HG03469 (cell line): ENCODE data around the gene GALNT14.
"Not testable (repeated sequence)": the region's sequence is repeated elsewhere in the genome, so short reads cannot be mapped to it uniquely, and the experiment has no call there.

Source experiments
- ATAC-seq: cut with Tn5 transposase; IDR thresholded peaks from one replicate; pipeline ENCODE4 v1.9.1; 2021; ENCODE audit warnings: mild to moderate bottlenecking, moderate library complexity, moderate number of reproducible peaks; ENCODE audit not compliant: unreplicated experiment

Gene GALNT14

GRCh38 chr2:31138037-31138962 is at the start of gene GALNT14:
TSS of gene GALNT14 (minus strand) at chr2:31138440. CDS start at chr2:31138086, 354 bp downstream.
- no peak for ATAC-seq

- no peak for ATAC-seq
These were observed 48.9 kb upstream of the GALNT14 start for GRCh38 chr2:31187166-31187565.

- not testable (repeated sequence) for ATAC-seq
These were observed 45.7 kb upstream of the GALNT14 start for GRCh38 chr2:31183973-31184372.

GRCh38 chr2:31176742-31177141 is 38.5 kb upstream of the GALNT14 start:
- ATAC-seq, result no peak

- ATAC-seq, result no peak
These were observed 32.9 kb upstream of the GALNT14 start for GRCh38 chr2:31171142-31171541.

GRCh38 chr2:31170071-31170698 is 31.9 kb upstream of the GALNT14 start:
- no peak for ATAC-seq

- ATAC-seq, result no peak
These were observed 30.1 kb upstream of the GALNT14 start for GRCh38 chr2:31168291-31168690.

GRCh38 chr2:31166925-31167324 is 28.7 kb upstream of the GALNT14 start:
- no peak for ATAC-seq

GRCh38 chr2:31163011-31163539 is 24.8 kb upstream of the GALNT14 start:
- no peak for ATAC-seq

- ATAC-seq, result no peak
These were observed 23.4 kb upstream of the GALNT14 start for GRCh38 chr2:31161637-31162036.

GRCh38 chr2:31151501-31151900 is 13.3 kb upstream of the GALNT14 start:
- ATAC-seq, result no peak

GRCh38 chr2:31150120-31150670 is 12.0 kb upstream of the GALNT14 start:
- ATAC-seq, result no peak

GRCh38 chr2:31148514-31148913 is 10.3 kb upstream of the GALNT14 start:
- no peak for ATAC-seq

GRCh38 chr2:31147645-31148044 is 9.4 kb upstream of the GALNT14 start:
- no peak for ATAC-seq

- ATAC-seq, result no peak
These were observed 3.9 kb upstream of the GALNT14 start for GRCh38 chr2:31142110-31142509.

GRCh38 chr2:31141443-31142085 is 3.3 kb upstream of the GALNT14 start:
- no peak for ATAC-seq

GRCh38 chr2:31140151-31140550 is 1.9 kb upstream of the GALNT14 start:
- ATAC-seq, result no peak

- ATAC-seq, result no peak
These were observed 1.4 kb upstream of the GALNT14 start for GRCh38 chr2:31139671-31140070.

GRCh38 chr2:31137211-31138036 is 816 bp downstream of the GALNT14 start:
- ATAC-seq, result no peak

- ATAC-seq, result no peak
These were observed 1.5 kb downstream of the GALNT14 start for GRCh38 chr2:31136732-31137131.
